Activated CD4-positive, alpha-beta T cell treated with anti-CD3 and anti-CD28 coated beads, Interleukin-2, amount 50 U/mL, for 4 hours (primary cell): ENCODE data around the gene MBD2.

Experiments
- DNase-seq, 2 experiments: peaks; one replicate each; pipeline ENCODE4 v3.0.0-alpha.2; 2020

The MBD2 gene

DNA sequence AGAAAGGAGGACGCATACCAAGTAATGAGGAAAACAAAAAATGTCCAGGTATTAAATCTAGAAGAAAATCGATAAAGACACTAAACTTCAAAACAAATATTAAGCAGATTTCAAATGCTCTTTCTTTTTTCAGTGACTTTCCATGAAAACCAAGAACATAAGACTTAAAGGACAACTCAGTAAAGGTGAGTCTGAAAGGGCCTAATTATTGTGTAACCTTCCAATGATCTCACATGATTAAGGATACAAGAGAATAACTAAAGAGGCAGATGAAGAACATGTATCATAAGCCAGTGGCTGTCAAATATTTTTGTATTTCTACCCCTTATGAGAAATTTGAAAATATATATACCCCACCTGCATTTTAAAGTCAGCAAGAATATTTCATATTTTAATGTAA is 30.7 kb downstream of the MBD2 start:
- no peak for DNase-seq

DNA sequence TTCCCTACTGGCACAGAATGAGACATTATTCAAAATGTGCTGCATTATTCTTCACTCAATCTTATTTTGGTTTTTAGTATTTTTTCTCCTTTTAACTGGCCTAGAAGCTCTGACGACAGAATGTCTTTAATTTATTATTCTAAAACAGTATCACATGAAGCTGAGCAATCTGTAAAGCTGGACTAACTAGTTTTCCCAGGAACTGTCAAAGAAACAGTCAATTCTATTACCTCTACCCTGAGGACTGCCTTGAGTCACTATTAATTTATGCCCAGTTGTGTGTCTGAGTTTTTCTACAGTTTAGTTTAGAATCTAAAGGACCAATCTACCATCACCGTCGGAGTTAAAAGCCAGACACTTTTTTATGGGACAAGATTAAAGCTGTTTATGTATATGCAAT is 31.6 kb downstream of the MBD2 start:
- no peak for DNase-seq

DNA sequence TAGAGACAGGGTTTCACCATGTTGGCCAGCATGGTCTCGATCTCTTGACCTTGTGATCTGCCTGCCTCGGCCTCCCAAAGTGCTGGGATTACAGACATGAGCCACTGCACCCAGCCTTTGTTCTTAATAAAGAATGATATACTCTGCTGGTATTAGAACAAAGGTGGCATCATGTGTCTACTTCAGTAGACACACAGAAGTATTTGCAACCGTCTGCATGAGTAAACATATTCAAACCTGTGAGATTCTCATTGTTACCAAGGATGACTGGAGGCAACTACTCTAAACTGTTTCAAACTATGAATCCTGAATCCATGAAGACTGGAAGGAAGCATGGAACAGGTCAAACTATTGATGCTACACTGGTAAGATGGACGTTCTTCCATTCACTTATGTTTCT is 32.1 kb downstream of the MBD2 start:
- DNase-seq = no peak

DNA sequence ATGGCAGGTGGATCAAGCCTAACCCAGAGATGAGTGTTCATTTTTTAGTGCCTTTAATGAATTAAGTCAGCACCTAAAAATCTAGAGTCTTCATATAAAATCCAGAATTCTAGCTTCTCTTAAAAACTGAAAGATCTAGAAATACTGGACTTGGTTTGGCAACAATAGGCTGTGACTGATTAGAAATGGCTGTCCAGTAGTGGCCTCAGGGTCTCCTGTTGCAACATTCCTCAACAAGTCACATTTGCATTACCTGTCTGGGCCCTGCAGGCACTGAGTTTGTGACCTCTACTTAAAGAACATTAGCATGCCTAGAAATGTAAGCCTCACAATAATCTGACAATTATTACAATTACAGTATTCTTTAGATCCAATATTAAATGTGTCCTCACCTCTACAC is 33.1 kb downstream of the MBD2 start:
- DNase-seq = no peak

DNA sequence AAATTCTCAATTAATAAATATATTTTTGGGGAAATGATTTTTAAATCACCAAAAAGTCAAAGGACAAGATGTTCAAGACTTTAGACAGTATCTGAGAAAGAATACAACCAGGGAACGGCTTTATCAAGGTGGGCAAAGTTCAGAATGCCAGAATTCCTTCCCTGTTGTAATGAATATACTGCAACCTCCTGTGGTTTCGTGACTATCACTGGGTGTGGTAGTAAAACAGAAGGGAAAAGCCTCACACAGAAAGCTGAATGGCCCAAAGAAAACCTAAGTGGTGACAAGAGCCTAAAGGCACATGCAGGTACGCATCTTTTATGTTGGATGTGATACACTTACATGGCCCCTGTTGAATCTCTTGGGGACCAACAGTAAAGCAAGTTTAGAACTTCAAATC is 37.1 kb downstream of the MBD2 start:
- no peak for DNase-seq

DNA sequence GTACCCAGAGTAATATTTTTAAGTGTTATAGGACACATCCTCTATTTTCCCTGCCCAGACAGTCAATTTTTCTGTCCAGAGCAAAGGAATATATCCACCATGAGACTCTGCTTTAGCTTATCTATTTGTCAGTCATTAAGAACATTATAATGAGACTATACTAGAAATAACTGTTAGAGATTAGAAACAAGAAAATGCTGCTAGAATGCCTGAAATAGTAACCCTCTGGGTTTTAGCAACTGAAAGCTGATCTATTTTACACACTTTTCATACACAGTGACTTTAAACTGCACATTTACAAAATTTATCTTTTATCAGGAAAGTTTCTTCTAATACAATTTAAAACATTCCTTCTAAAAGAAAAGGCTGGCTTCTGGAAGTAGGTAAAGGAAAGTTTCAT is 39.6 kb downstream of the MBD2 start:
- DNase-seq = no peak

DNA sequence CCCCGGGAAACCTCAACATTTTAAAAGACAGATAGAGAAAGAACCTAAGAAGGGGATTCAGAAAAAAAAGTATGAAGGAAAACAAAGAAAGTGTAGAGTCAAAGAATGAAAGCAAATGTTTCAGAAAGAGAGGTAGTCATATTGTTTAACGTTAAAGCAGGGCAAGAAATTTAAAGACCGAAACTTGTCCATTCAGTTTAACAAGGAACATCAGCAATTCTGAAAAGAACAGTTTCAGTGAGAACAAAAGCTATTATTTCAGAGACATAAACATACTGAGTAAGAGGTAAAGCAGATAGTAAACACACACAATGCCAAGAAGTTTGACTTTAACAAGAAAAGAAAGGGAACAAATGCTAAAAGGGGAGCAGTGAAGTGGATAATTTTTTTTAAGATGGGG is 41.1 kb downstream of the MBD2 start:
- DNase-seq = no peak

DNA sequence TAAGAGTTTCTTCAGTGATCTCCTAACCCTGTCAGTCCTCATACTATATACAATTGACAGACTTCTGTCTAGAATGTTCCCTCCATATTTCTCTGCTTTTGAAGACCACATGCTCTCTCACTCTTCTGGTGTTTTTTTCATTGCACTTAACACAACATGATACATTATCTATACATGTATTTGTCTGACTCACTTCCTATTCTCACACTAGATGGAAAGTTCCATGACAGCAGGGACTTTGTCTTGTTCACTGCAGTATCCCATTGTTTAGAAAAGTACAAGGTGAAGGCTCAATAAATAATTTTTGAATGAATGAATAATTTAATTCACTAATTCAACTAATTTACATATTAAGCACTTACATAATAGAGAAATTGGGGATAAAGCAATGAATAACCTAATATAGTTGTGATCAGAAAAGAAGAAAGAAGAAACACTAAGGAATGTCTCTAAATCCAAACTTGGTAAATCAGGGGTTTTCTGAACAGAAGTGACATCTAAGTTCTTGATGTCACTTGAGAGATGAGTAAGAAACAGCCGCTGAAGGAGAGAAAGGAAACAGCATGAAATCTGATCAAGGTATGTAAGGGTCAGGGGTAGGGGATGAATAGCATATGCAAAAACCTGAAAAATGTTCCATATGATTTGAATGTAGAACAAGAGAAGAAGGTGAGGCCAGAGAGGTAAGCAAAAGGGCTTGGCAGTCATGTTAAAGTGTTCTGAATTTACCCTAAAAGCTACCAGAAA is 42.4 kb downstream of the MBD2 start:
- DNase-seq = no peak

DNA sequence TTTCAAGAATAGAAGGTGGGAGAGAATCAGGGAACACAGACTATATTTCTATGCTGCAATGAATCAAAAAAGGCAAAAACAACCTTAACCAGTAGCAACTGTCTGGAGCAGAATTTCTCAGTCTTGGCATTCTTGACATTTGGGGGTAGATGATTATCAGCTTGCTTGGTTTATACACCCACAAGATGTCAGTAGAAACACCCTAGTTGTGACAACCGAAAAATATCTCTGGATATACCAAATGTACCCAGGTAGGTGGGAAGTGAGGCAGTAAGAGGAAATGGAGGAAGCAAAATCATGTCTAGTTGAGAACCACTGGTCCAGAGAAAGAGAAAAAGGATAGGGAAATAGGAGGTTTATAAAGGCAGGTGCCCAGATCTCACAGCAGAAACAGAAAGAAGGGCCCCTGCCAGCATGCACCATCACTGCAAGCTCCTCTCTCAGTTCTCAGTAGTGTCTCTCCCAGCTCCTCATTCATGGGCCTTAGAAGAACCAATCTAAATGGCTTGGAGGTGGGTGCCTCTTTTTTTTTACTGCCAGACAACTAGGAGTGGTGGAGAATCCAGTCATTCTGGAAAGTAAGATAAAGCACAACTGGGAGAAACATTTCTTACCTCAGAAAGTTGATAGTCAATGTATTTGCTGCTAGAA is 50.4 kb downstream of the MBD2 start:
- no peak for DNase-seq

DNA sequence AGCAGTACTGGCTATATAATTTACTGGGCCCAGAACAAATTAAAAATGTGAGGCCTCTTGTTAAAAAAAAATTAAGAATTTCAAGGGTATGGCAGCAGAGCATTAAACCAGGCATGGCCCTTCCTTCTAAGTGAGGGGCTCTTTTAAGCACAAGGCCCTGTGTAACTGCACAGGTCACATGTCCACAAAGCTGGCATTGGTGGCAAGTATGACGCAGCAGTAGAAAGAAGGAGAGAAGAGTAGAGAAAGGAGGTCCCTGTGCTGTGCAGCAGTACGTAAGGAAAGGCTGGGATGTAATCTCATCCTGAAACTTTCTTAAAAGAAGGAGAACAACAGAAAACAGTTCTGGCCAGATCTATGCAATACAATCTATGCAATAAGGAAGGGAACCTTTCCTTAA is 51.2 kb downstream of the MBD2 start:
- DNase-seq = no peak

DNA sequence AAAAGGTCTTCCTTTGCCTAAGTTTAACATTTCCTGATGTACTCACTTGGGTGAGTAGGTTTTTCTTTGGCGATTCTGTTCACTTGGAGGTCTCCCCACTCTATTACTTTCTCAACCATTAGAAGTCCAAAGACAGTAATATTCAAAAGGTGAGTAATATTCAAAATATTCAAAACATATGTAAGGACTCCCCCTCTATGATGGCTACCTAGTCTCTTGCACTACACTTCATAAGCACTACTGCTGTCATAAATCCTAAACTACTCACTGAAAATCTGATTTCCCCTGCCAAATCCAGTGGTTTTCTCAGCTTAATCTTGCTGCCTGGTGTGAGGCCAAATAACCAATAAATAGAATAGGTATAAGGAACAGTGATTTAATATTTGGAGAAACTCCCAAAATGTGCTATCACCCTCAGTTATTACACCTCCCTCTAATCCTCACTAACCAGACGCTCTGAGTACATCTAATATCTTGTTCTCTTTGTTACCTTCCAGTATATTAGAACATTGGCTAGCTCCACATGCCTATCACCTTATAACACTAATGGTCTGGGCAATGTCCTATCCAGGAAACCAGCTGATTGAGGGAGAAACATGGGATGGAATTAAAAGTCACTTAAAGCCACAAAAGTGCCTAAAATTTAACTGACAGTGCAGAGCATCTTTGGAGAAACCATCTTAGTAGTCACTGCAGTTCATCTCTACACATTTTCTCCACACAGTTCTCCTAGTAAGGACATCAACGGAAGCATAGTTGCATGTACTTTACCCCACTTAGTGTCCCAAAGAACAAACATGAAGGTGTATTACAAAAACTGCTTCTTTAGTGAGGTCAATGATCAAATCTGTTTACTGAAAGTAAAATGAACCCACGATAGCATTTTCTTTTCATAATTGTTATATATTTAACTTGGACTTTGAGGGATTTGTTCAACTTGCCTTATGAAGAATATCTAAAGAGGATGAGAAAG is 54.8 kb downstream of the MBD2 start:
- DNase-seq = no peak

DNA sequence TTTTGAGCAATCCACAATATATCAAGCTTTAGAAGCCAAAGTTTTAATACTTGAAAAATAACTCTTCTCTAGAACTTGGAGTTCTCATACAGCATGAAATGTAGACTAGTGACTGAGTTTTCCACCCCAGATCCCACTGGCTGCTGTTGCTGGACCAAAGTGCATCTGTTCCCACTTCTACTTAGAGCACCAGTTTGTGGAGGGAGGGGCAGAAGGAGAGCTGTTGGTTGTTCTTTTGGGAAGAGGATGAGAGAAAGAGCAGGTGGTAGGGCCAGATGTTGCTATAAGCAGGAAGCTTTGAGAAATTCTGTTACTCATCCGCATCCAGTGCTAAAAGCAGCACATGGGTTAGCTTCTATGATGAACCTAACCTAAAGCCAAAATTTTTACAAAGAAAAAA is 59.0 kb downstream of the MBD2 start:
- DNase-seq = no peak

DNA sequence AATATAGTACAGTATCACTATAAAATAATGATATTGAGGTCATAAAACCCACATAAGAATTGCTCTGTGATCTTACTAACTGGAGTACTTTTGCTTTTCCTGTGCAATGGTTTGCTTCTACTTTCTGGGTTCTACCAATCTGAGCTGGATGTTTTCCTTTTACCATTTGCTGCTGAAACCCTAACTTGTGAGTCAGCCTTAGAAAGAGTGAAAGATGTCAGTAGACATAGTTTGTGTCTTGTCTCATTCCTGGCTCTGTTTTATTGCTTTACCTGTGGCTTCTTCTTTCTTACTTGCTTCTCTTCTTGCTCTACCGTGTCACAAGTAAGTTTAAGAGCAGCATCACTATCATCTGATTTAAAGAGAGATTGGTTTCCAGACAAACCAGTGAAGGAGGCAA is 61.0 kb downstream of the MBD2 start:
- no peak for DNase-seq

DNA sequence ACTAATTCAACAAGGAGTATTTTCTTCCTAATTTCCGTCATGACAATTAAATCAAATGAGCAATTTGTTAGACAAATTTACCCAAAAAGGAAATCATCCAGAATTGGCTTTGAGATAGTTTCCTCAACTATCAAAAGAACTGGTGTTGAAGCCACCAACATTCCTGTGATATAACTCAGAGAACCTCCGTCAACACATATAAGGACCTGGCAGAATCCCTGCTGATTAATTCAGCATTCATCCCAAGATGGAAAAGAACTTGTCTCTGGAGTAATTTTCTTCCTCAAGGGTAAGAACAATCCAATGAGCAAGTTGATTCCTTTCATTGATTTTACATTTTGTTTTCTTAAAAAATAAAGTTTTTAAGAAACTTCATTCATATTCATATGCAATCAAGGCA is 62.0 kb downstream of the MBD2 start:
- DNase-seq = no peak

DNA sequence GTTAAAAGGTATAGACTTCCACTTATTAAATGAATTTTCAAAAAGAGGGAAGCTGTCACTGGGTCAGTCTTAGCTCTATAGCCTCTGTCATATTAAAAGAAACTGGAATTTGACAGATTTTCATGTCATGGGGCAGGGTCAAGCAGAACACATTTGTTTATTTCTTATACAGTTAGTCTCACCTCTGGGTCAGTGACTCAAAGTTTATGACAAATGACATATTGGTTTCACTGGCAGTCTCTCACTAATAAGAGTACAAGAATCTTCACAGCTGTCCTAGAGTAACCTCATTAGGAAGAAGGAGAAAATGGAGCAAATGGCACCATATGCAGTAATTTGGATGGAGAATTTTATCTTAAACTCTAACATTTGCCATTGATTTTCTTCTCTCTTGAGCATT is 63.2 kb downstream of the MBD2 start:
- no peak for DNase-seq

DNA sequence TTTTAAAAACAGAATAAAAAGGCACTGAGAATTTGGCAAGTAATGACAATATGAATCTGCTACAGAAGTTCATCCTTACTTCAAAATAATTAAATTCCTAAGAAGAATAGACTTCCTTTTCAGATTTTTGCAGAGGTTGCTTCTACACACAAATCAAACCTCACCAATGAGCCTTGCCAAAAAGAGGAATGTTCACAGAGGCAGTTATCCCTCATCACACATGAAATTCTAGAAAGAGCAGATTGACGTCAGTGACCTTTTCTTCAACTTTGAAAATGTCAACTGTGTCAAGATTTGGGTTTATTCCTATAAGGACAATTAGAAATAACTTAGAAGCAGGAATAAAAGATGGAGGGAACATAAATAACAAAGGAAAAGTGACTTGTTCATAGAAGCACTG is 64.6 kb downstream of the MBD2 start:
- DNase-seq = no peak

DNA sequence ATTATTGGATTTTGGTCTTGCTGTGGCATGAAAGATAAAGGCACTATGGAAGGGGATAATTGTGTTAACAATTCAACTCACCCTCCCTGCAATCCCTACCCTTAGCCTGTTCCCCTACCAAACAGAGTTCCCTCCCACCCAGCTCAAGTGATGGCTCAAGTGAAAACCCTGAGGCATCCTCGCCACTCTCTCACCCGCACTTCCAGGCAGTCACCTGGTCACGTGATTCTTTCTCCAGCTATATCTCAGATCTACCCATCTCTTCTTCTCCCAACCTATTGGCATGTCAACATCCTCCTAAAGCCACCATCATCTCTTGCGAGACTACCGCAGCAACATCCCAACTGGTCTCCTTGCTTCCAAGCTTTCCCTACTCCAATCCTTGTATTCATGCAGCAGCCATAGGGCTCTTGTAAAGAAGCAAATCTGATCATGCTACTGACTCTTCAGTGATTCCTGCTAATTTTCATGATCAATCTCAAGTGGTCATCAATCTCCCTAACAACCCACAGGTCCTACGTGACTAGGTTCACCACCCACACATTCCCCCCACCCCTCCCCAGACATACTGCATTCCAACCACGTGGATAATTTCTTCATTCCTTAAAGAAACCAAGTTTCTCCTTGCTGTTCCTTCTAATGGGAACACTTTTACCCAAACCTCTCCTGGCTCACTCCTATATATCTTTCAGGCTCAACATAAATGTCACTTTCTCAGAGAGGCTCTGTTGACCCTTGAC is 66.7 kb downstream of the MBD2 start:
- no peak for DNase-seq

DNA sequence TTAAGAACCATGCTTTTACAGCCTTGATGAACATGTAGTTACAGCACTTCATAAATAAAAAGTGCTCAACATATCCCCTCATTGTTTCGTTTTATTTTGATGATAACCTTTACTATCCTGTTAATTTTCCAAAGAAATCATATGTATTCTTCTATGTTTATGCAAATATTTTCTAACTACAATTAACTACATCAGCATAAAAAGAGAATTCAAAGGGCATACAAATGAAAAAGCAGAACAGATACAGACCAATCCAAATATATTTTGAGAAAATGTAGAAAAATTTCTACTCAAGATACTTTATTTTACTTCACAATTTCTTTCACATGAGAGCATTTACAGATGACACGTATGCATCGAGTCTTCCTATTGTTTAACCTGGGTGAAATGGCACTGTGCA is 69.1 kb downstream of the MBD2 start:
- no peak for DNase-seq

DNA sequence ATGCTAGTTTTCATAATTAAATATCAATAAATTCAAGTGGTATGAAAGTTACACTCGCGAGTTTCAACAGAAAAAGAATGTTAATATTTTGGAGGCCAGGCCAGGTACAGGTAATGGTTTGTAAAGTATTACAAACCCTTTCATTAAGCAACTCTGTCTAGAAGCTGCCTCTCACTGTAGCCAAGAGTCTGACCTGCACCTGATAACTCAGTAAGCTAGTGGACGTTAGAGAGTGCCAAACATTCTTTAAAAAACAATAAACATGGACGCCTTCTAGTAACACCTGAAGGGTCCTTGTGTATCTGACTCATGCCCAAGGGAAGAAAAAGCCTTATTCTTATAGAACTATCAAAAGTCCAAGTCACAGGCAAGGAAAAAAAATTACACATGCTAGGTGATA is 70.2 kb downstream of the MBD2 start:
- no peak for DNase-seq

DNA sequence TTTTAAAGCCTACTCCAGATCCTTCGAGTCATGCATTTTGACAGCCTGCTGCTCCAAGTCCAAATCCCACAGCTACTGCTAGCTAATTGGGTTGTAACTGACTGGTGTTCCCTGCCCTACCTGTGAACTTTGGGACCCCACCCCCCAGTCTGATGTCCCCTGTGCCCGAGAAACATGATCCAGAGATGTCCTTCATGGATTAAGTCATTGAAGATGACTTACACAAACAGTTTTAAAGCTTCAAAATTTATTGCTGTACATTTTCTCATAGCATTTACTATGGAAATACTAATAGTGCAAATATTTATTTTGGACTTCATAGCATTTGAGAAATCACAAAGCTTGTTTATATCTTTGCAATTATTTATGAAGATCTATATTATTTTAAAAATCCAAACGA is 73.1 kb downstream of the MBD2 start:
- no peak for DNase-seq

DNA sequence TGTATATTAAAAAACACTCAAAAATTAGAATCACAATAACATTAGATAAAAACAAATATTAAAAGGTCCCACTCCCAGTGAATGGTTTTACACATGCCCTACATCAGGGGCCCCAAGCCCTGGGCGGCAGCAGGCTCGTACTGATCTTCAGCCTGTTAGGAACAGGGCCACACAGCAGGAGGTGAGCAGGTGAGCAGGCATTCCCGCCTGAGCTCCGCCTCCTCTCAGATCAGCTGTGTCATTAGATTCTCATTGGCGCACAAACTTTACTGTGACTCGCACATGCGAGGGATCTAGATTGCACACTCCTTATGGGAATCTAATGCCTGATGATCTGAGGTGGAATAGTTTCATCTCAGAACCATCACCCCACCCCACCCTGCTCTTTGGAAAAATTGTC is 74.2 kb downstream of the MBD2 start:
- DNase-seq = no peak

DNA sequence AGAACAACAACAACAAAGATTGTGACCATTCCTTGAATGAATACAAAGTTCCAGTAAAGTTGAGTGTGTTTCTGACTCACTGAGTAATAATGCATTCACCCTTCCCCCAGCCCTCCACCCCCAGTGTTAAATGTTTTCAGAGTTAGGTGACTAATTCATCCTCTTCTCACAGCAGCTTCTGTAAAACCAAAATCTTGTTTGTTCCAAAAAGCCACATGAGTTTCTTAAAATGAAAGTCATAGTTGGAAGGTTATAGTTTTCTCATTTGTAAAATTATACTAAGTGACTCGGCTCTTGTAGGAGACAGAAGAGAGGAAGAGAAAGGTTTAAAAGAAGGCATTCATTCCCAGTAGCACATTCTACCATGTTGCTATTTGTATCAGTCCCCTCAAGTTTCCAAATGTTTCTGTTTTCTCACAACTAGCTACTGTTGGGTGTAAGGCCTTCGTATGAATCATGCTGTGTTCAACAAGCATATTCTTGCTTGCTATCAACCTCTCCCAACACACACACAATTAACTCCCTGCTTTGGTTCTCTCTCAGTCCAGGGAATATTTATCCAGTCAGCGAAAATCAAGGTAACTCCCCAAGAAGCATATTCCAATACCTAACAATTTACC is 75.3 kb downstream of the MBD2 start:
- DNase-seq = peak; percentile 40 to 48

DNA sequence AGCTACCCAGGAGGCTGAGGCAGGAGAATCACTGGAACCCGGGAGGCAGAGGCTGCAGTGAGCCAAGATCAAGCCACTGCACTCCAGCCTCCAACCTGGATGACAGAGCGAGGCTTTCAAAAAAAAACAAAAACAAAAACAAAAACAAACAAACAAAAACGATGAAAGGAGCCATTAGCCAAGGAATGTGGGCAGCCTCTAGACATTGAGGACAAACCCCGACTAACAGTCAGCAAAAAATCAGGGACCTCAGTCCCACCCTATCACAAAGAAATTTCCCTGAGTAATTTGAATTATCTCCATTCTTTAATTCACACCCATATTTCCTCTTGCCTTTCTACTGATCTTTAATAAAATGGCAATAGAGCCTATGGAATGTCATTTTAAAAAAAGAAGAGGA is 75.8 kb downstream of the MBD2 start:
- DNase-seq = no peak
